ENCODE measurements around the gene UBE2D2.
"Not testable (repeated sequence)": the region's sequence is repeated elsewhere in the genome, so short reads cannot be mapped to it uniquely, and the experiment has no call there.

UBE2D2 gene

DNA sequence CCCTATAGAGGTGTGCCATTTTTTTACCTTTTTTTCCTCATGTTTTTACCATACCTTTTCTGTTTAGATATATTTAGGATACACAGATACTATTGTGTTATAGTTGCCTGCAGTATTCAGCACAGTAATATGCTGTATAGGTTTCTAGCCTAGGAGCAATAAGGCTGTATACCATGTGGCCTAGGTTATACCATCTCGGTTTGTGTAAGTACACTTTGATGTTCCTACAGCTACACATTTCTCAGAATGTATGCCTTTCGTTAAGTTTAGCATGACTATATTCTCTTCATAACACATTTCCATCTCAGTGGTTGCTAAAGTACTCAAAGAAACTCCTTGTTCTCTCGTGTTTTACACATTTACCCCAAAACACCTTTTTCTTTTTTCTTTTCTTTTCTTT lies 23.0 kb downstream of the UBE2D2 start:
- DNase-seq (ENCODE audit: low read depth in 2 of 2), result no peak

DNA sequence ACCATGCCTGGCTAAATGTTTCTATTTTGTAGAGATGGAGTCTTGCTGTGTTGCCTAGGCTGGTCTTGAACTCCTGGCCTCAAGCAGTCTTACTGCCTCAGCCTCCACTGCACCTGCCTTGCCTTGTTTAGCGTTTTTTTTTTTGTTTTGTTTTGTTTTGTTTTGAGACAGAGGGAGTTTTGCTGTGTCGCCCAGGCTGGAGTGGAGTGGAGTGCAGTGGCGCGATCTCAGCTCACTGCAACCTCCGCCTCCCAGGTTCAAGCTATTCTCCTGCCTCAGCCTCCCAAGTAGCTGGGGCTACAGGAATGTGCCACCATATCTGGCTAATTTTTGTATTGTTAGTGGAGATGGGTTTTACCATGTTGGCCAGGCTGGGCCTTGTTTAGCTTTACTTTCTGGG lies 27.0 kb downstream of the UBE2D2 start:
- DNase-seq (ENCODE audit: low read depth in 2 of 2), result not testable (repeated sequence)

DNA sequence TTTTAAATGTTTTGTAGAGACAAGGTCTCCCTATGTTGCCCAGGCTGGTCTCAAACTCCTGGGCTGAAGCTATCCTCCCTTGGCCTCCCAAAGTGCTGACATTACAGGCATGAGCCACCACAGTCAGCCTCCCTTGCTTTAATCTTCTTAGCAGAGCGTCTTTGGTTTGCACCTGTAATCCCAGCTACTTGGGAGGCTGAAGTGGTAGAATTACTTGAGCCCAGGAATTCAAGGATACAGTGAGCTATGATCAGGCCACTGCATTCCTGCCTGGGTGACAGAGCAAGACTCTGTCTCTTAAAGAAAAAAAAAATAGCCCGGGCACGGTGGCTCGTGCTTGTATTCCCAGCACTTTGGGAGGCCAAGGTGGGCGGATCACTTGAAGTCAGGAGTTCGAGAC lies 27.8 kb downstream of the UBE2D2 start:
- DNase-seq (ENCODE audit: low read depth in 2 of 2), result no peak

- DNase-seq (ENCODE audit: low read depth in 2 of 2), result no peak
Observed at GRCh38 chr5:139592289-139592688, 31.1 kb downstream of the UBE2D2 start.

GRCh38 chr5:139593076-139593475 lies 31.9 kb downstream of the UBE2D2 start:
- not testable (repeated sequence) for DNase-seq (ENCODE audit: low read depth in 2 of 2)

GRCh38 chr5:139593716-139594319 lies 32.7 kb downstream of the UBE2D2 start:
- DNase-seq (ENCODE audit: low read depth in 2 of 2), result no peak

DNA sequence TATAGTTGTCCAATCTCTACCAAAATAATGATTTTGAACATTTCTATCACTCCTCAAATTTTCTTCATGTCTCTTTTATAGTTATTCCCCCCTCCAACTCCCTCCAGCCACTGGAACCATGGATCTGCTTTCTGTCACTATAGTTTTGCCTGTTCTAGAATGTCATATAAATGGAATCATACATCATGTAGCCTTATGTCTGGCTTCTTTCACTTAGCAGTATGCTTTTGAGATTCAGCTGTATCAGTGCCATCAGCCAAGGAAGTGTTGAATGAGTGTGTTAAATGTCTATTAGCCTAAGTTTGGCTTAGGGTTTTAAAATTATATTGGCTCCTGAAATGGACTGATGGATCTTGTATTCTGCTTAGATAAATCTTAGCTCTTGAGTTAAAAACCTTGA lies 36.0 kb downstream of the UBE2D2 start:
- DNase-seq (ENCODE audit: low read depth in 2 of 2), result no peak

DNA sequence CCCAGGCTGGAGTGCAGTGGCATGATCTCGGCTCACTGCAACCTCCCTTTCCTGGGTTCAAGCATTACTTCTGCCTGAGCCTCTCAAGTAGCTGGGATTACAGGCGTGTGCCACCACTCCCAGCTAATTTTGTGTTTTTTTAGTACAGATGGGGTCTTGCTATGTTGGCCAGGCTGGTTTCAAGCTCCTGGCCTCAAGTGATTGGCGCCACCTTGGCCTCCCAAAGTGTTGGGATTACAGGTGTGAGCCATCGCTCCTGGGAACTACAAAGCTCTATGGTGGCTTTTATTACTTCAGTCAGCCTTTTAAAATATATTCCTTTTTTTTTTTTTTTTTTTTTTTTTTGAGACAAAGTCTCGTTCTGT lies 37.4 kb downstream of the UBE2D2 start:
- DNase-seq (ENCODE audit: low read depth in 2 of 2), result not testable (repeated sequence)

DNA sequence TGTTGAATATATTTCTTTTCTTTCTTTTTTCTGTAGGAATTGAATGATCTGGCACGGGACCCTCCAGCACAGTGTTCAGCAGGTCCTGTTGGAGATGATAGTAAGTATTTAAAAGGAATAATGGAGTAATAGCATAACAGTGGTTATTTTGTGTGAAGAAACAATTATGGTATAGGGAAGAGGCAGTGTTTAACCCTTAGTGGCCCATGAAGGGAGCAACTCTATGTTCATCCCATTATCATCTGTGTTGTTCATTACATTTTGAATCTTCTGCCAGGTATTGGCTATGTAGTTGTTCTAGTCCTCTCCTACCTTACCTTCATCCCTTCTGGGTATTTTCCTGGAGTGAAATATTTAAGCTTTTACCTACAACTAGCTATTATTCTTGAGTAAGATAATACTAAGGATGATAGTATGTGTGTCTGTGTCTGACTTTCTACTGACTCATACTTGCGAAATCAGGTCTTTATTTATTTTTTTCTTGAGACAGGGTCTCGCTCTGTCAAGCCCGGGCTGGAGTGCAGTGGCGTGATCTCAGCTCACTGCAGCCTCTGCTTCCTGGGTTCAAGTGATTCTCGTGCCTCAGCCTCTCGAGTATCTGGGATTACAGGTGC lies 39.3 kb downstream of the UBE2D2 start:
- DNase-seq (ENCODE audit: low read depth in 2 of 2), result no peak

GRCh38 chr5:139601429-139601828 lies 40.3 kb downstream of the UBE2D2 start:
- no peak for DNase-seq (ENCODE audit: low read depth in 2 of 2)

DNA sequence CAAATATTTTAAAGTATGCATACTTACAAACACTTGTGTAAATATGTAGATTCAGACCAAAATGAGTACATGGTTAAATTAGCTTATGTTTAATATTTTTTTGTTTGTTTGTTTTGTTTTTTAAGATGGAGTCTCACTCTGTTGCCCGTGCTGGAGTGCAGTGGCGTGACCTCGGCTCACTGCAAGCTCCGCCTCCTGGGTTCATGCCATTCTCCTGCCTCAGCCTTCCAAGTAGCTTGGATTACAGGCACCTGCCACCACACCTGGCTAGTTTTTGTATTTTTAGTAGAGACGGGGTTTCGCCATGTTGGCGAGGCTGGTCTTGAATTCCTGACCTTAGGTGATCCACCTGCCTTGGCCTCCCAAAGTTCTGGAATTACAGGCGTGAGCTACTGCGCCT lies 40.8 kb downstream of the UBE2D2 start:
- DNase-seq (ENCODE audit: low read depth in 2 of 2), result not testable (repeated sequence)

DNA sequence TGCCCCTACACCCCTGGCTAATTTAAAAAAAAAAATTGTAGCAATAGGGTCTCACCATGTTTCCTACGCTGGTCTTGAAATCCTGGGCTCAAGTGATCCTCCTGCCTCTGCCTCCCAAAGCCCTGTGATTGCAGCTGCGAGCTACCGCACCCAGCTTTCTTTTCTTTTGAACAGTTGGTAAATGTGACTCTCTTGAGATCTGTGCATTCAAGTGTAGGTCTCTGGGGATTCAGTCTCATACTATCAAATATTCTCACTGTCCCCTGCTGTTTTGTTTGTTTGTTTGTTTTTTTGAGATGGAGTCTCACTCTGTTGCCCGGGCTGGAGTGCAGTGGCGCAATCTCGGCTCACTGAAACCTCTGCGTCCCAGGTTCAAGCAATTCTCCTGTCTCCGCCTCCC lies 44.7 kb downstream of the UBE2D2 start:
- no peak for DNase-seq (ENCODE audit: low read depth in 2 of 2)

DNA sequence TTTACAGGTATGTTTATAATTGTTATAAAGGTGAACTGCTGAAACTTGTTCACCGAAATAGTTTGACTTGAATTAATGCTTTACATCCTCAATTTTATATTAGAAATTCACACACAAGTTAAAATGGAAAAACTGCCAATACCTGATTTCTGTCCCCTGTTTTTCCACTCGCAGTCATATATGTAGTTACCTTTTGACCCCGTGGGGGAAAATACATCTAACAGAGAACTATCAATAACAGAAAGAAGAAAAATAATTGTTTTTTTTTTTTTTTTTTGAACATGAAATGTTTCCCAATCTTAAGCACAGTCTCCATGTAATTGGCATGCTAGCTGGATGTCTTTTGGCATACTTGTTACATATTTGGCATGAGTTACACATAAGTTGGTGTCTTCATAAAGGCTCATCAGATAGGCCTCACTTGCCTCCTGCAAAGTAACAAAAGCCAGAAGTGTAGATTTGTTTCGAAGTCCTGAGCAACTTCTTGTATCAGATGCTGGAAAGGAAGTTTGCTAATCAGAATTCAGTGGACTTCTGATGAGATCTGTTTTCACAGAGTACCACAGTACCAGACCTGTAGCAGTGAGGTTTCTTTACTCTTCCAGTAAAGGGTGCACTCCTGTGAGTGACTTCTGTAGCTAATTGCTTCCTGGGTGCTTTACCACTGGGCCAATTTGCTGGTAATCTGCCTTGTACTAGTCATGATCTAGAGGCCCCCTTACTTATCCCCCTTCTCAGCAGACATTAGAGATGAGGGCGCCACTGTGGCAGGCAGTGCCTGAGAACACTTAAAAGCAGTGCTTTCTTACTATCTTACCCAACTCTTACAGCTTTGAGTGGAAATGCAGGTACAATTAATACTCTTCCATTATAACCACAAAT lies 50.8 kb downstream of the UBE2D2 start:
- DNase-seq (ENCODE audit: low read depth in 2 of 2), result no peak

GRCh38 chr5:139619861-139620260 lies 58.7 kb downstream of the UBE2D2 start:
- DNase-seq (ENCODE audit: low read depth in 2 of 2), result no peak

DNA sequence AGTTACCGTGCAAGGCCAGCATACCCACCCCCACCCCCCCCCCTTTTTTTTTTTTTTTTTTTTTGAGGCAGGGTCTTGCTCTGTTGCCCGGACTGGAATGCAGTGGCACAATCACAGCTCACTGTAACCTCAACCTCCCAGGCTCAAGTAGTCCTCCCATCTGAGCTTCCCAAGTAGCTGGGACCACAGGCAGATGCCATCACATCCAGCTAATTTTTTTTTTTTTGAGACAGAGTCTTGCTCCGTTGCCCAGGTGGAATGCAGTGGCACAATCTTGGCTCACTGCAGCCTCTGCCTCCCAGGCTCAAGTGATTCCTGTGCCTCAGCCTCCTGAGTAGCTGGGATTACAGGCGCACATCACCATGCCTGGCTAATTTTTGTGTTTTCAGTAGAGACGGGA lies 64.3 kb downstream of the UBE2D2 start:
- DNase-seq (ENCODE audit: low read depth in 2 of 2), result not testable (repeated sequence)

GRCh38 chr5:139630855-139631254 lies 69.7 kb downstream of the UBE2D2 start:
- no peak for DNase-seq (ENCODE audit: low read depth in 2 of 2)

DNA sequence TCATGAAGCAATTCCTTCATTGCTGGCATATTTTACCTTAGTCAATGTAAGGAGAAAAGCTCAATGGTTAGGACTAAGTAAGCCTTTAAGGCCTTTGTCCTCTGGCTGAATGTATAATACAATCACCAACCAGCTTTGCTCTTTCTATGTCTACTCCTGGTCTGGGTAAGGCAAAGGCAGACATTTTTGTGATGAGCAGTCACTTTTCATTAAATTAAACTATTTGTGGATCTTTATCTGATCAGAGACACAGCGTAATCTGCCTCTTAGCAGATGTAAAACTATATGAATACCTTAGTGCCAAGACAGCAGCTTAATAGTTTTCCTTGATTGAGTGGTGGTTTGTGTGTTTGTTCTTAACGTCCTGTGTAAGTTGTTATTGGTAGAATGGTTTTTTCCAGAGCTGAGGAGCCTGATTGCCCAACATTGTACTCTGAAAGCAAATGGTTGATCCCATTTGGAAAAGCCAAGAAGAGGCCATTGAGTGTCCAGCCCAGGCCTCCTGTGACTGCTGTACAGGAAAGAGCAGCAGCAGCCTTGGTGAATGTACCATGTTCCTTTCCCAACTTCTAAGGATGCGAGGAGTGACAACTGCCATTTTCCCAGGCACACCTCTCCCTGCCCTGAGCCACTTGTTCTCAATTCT lies 70.5 kb downstream of the UBE2D2 start:
- no peak for DNase-seq (ENCODE audit: low read depth in 2 of 2)

- DNase-seq (ENCODE audit: low read depth in 2 of 2), result peak; percentile 47 to 59
Observed at GRCh38 chr5:139633295-139634027, 72.3 kb downstream of the UBE2D2 start.

DNA sequence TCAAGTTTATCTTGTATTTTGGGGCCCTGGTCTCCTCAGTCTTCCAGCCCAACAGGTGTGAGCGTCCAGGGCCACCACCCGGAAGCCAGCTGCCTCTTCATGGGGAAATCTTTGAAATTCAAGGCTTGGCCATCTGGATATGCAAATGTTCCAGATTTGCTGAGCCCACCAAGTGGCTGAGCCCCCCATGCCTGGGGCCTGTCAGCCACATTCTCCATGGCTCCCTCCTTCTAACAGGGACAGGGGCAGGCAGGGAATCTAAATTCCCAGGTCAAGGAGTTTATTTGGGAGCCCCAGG lies 72.8 kb downstream of the UBE2D2 start:
- DNase-seq (ENCODE audit: low read depth in 2 of 2), result no peak

GRCh38 chr5:139634541-139634940 lies 73.4 kb downstream of the UBE2D2 start:
- DNase-seq (ENCODE audit: low read depth in 2 of 2), result no peak

DNA sequence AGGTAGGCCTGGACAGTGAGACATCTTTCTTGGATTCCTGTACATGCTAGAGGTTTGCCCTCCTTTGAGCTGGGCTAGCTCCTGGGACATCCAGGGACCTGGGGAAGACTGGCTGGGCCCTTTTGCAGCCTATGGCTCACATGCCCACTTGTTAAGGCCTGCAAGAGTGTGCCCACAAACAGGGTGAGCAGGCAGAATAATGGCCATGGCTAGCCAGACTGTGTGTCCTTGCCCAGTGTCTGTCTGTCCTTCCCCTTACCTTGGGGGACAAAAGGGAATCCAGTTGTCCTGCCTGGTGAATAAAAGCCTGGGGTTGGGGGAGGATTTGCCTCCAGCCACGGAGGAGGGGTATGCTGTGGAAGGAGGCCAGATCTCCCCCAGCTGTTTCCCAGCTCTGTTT lies 74.1 kb downstream of the UBE2D2 start:
- DNase-seq (ENCODE audit: low read depth in 2 of 2), result no peak

GRCh38 chr5:139635606-139636206 lies 74.6 kb downstream of the UBE2D2 start:
- DNase-seq (ENCODE audit: low read depth in 2 of 2), result no peak
